HepG2 (cell line): ENCODE results near the gene PDSS2. TPM values are rescaled to one million over a fixed set of nuclear protein-coding genes. Genes with fewer than 3 reads are reported as not detected.

Experiments
- E2F5 ChIP-seq: sonication (generic); formaldehyde crosslinking; conservative IDR thresholded peaks from 2 replicates; pipeline ENCODE4 v1.4.0; 2020; ENCODE audit warnings: missing genetic modification reagents
- GATAD1 ChIP-seq: IDR thresholded peaks from 2 replicates; pipeline ENCODE4 v1.6.1; 2016; ENCODE audit warnings: missing genetic modification reagents, missing compliant biosample characterization
- HNRNPLL ChIP-seq: fragments of 200-400 bp; formaldehyde crosslinking; IDR thresholded peaks from 2 replicates; pipeline ENCODE4 v1.6.1; 2017; ENCODE audit warnings: mild to moderate bottlenecking, low read depth, low read length; ENCODE audit not compliant: poor library complexity, severe bottlenecking
- TFDP1 ChIP-seq: IDR thresholded peaks from 2 replicates; pipeline ENCODE4 v1.6.1; 2016; ENCODE audit warnings: missing compliant biosample characterization, missing genetic modification reagents, borderline replicate concordance
- ZBTB20 ChIP-seq: sonication (generic); formaldehyde crosslinking; IDR thresholded peaks from 2 replicates; pipeline ENCODE4 v1.8.1; 2023; ENCODE audit warnings: missing genetic modification reagents, low read depth, mild to moderate bottlenecking, borderline replicate concordance
- ZC3H4 ChIP-seq: sonication (generic); formaldehyde crosslinking; IDR thresholded peaks from 2 replicates; pipeline ENCODE4 v1.4.0; 2020; ENCODE audit warnings: missing genetic modification reagents, borderline replicate concordance
- ZFP1 ChIP-seq: IDR thresholded peaks from 2 replicates; pipeline ENCODE4 v1.6.1; 2016
- ZGPAT ChIP-seq: IDR thresholded peaks from 2 replicates; pipeline ENCODE4 v1.6.1; 2016; ENCODE audit warnings: mild to moderate bottlenecking
- ZNF12 ChIP-seq: sonication (generic); formaldehyde crosslinking; IDR thresholded peaks from 2 replicates; pipeline ENCODE4 v1.5.0; 2020; ENCODE audit warnings: missing genetic modification reagents
- ZNF580 ChIP-seq: IDR thresholded peaks from 2 replicates; pipeline ENCODE4 v1.6.1; 2016; ENCODE audit warnings: low read depth, borderline replicate concordance
- polyA plus RNA-seq, 8 experiments: library from polyadenylated mRNA; depleted of rRNA in 3 of 8; stranded (reverse) in 7 of 8; unstranded in 1 of 8; fragments of >200 nt; fragmentation: Illumina TruSeq in 4 of 8; extraction: Trizol in 4 of 8; gene quantifications; 2 replicates each; pipeline versions ENCODE4 v1.2.1 to v1.2.3, GENCODE V29; 2011 to 2016; ENCODE audit warnings: low read depth in 4 of 8, missing spikeins in 1 of 8, mixed read lengths in 1 of 8; ENCODE audit not compliant: insufficient read depth in 1 of 8
- total RNA-seq, 5 experiments: library from RNA; depleted of rRNA; stranded (reverse); fragments of >200 nt; fragmentation: Illumina TruSeq; extraction: Trizol; gene quantifications; 2 replicates each; pipeline ENCODE4 v1.2.3, GENCODE V29; 2016; ENCODE audit warnings: low read depth in 1 of 5
- TF ChIP-seq, protein P1 (sequence below): sonication (generic); formaldehyde crosslinking; IDR thresholded peaks from 2 replicates; pipeline ENCODE4 v1.5.0; 2020; ENCODE audit warnings: mild to moderate bottlenecking, missing genetic modification reagents, moderate library complexity
- TF ChIP-seq, protein P2 (sequence below): sonication (generic); formaldehyde crosslinking; IDR thresholded peaks from 2 replicates; pipeline ENCODE4 v1.8.1; 2022; ENCODE audit warnings: mild to moderate bottlenecking, missing genetic modification reagents

The PDSS2 gene
- total and polyA plus RNA-seq, 2 of the 13 experiments (the other 11 are each of a cell fraction or from before 2014, with no cell fraction given), result 16.2 to 17.0 TPM

DNA sequence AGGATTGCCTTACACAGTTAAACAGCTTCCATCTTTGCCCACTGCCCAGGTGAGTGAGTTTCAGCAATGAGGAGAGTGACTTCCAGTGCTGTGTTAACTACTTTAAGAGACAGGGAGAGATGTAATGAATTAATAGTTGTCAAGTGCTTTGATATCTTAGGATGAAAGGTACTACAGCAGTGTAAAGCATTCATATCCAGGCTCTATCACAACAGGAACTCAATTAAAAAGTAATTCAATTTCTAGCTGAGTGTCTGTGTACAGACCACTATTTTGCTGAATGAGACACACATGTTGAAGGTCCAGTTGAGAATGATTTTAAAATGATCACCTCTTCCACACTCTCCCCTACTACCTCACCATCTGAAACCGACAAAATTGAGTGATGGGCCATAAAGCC lies 273.3 kb downstream of the PDSS2 start (continued):
- TF ChIP-seq ZBTB20 (CRISPR knock-in tag), result no peak
- no peak for TF ChIP-seq E2F5
- TF ChIP-seq ZGPAT (CRISPR knock-in tag), result no peak
- no peak for TF ChIP-seq HNRNPLL
- TF ChIP-seq ZNF12 (CRISPR knock-in tag), result no peak
- TF ChIP-seq, protein P1, sequence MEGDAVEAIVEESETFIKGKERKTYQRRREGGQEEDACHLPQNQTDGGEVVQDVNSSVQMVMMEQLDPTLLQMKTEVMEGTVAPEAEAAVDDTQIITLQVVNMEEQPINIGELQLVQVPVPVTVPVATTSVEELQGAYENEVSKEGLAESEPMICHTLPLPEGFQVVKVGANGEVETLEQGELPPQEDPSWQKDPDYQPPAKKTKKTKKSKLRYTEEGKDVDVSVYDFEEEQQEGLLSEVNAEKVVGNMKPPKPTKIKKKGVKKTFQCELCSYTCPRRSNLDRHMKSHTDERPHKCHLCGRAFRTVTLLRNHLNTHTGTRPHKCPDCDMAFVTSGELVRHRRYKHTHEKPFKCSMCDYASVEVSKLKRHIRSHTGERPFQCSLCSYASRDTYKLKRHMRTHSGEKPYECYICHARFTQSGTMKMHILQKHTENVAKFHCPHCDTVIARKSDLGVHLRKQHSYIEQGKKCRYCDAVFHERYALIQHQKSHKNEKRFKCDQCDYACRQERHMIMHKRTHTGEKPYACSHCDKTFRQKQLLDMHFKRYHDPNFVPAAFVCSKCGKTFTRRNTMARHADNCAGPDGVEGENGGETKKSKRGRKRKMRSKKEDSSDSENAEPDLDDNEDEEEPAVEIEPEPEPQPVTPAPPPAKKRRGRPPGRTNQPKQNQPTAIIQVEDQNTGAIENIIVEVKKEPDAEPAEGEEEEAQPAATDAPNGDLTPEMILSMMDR (CRISPR knock-in tag), result no peak
- no peak for TF ChIP-seq ZFP1 (CRISPR knock-in tag)
- TF ChIP-seq TFDP1 (CRISPR knock-in tag), result no peak
- TF ChIP-seq ZC3H4 (CRISPR knock-in tag), result no peak
- TF ChIP-seq ZNF580, result no peak
- TF ChIP-seq, protein P2, sequence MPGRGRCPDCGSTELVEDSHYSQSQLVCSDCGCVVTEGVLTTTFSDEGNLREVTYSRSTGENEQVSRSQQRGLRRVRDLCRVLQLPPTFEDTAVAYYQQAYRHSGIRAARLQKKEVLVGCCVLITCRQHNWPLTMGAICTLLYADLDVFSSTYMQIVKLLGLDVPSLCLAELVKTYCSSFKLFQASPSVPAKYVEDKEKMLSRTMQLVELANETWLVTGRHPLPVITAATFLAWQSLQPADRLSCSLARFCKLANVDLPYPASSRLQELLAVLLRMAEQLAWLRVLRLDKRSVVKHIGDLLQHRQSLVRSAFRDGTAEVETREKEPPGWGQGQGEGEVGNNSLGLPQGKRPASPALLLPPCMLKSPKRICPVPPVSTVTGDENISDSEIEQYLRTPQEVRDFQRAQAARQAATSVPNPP (CRISPR knock-in tag), result no peak
- TF ChIP-seq GATAD1 (CRISPR knock-in tag), result no peak
